Thyroid gland (tissue), 4 donors: ENCODE data around the gene CYP3A5.

Experiments used
- POLR2A ChIP-seq, 2 donors: fragments of 450-650 bp; IDR thresholded peaks; one replicate each; pipeline ENCODE4 v1.6.1; 2017; ENCODE audit warnings: antibody characterized with exemption in 2 of 2, mild to moderate bottlenecking in 2 of 2, moderate library complexity in 1 of 2
- TF ChIP-seq, protein P1 (sequence below), 6 experiments: fragments of 200-600 bp in 3 of 6; fragments of 450-650 bp in 3 of 6; sonication (generic) in 3 of 6; IDR thresholded peaks; one replicate each; pipeline ENCODE4 v1.5.1; 2016 to 2019; ENCODE audit warnings: antibody characterized with exemption in 6 of 6, mild to moderate bottlenecking in 2 of 6, inconsistent platforms in 1 of 6, moderate library complexity in 1 of 6

DNA sequence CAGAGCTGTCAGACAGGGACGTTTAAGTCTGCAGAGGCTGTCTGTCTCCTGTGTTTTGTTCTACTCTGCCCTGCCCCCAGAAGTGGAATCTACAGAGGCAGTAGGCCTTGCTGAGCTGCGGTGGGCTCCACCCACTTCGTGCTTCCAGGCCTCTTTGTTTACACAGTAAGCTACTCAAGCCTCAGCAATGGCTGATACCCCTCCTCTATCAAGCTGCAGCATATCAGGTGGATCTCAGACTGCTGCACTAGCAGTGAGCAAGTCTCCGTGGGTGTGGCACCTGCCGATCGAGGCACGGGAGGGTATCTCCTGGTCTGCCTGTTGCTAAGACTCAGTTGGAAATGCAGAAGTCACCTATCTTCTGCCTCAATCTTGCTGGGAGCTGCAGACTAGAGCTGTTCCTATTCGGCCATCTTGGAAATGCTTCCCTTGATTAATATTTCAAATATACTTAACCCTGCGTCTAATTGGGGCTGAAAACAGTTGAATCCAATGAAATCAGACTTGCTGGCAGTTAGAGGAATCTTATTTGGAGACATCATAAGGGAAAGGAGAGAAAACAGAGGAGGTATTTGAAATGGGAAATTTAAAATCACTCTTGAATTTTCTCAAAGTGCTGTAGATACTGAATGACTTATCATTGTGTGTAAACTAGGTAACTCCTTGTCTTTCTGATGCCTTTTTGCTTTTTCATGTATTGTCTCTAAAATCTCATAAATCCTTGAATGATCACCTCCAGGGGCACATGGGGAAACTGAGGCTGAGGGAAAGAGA lies 13.8 kb upstream of the CYP3A5 start:
- no peak for TF ChIP-seq POLR2A (IDR thresholded peaks at IDR 0.05)
- TF ChIP-seq, protein P1, sequence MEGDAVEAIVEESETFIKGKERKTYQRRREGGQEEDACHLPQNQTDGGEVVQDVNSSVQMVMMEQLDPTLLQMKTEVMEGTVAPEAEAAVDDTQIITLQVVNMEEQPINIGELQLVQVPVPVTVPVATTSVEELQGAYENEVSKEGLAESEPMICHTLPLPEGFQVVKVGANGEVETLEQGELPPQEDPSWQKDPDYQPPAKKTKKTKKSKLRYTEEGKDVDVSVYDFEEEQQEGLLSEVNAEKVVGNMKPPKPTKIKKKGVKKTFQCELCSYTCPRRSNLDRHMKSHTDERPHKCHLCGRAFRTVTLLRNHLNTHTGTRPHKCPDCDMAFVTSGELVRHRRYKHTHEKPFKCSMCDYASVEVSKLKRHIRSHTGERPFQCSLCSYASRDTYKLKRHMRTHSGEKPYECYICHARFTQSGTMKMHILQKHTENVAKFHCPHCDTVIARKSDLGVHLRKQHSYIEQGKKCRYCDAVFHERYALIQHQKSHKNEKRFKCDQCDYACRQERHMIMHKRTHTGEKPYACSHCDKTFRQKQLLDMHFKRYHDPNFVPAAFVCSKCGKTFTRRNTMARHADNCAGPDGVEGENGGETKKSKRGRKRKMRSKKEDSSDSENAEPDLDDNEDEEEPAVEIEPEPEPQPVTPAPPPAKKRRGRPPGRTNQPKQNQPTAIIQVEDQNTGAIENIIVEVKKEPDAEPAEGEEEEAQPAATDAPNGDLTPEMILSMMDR (IDR thresholded peaks at IDR 0.05), result no peak
